ENCODE measurements around the gene FBXL17.

DNA sequence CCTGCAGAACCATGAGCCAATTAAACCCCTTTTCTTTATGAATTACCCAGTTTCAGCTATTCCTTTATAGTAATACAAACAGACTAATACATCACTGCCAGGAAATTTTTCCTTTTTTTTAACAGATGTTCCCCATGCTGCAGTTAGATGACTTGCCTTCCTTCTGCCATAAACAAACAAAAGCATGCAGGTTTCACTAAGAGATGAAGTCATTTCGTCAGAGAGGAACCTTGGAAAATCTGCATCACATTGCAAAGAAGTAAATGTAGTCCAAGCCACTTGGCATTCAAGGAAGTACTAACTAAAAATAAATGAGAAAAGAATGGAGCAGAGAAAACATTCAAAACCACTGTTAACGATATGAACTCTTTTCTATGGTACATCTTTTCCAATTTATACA, 517.1 kb downstream of the FBXL17 start:
- TF ChIP-seq, protein P1, sequence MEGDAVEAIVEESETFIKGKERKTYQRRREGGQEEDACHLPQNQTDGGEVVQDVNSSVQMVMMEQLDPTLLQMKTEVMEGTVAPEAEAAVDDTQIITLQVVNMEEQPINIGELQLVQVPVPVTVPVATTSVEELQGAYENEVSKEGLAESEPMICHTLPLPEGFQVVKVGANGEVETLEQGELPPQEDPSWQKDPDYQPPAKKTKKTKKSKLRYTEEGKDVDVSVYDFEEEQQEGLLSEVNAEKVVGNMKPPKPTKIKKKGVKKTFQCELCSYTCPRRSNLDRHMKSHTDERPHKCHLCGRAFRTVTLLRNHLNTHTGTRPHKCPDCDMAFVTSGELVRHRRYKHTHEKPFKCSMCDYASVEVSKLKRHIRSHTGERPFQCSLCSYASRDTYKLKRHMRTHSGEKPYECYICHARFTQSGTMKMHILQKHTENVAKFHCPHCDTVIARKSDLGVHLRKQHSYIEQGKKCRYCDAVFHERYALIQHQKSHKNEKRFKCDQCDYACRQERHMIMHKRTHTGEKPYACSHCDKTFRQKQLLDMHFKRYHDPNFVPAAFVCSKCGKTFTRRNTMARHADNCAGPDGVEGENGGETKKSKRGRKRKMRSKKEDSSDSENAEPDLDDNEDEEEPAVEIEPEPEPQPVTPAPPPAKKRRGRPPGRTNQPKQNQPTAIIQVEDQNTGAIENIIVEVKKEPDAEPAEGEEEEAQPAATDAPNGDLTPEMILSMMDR (IDR thresholded peaks at IDR 0.05): no peak
- no peak for TF ChIP-seq POLR2A (IDR thresholded peaks at IDR 0.05)
